Gastroesophageal sphincter (tissue), 4 donors: Measurements from ENCODE around the gene IQGAP2. TPM values are rescaled to one million over a fixed set of nuclear protein-coding genes. Genes with fewer than 3 reads are reported as not detected.

Experiments used
- ATAC-seq: fragments of 150-250 bp; one replicate; pipeline ENCODE4 v1.9.1; 2016; ENCODE audit warnings: mild to moderate bottlenecking, moderate library complexity
- H3K27ac ChIP-seq, 4 donors: fragments of 200-600 bp; sonication (generic) in 3 of 4; 1 replicate in 3 of 4; 2 replicates in 1 of 4; pipeline ENCODE4 v1.5.1; 2016 to 2019
- H3K27me3 ChIP-seq: fragments of 200-600 bp; sonication (generic); one replicate; pipeline ENCODE4 v1.5.1; 2019
- H3K36me3 ChIP-seq, 2 donors: fragments of 200-600 bp; sonication (generic); one replicate each; pipeline ENCODE4 v1.5.1; 2019; ENCODE audit warnings: control low read depth in 1 of 2
- H3K4me1 ChIP-seq, 3 donors: fragments of 200-600 bp; sonication (generic); 1 replicate in 2 of 3; 2 replicates in 1 of 3; pipeline ENCODE4 v1.5.1; 2016 to 2019; ENCODE audit warnings: control low read depth in 2 of 3
- H3K4me3 ChIP-seq, 2 donors: fragments of 200-600 bp; sonication (generic); one replicate each; pipeline ENCODE4 v1.5.1; 2019; ENCODE audit warnings: mild to moderate bottlenecking in 1 of 2, moderate library complexity in 1 of 2
- H3K9me3 ChIP-seq, 3 donors: fragments of 200-600 bp; sonication (generic); one replicate each; pipeline ENCODE4 v1.5.1; 2017 to 2019; ENCODE audit warnings: control low read depth in 2 of 3
- EP300 ChIP-seq: sonication (generic); formaldehyde crosslinking; IDR thresholded peaks from one replicate; pipeline ENCODE4 v1.6.1; 2017; ENCODE audit warnings: antibody characterized with exemption, mild to moderate bottlenecking
- POLR2A ChIP-seq, 2 donors: fragments of 450-650 bp; IDR thresholded peaks; one replicate each; pipeline ENCODE4 v1.6.1; 2017; ENCODE audit warnings: antibody characterized with exemption in 2 of 2, mild to moderate bottlenecking in 2 of 2, moderate library complexity in 1 of 2
- POLR2AphosphoS5 ChIP-seq: sonication (generic); formaldehyde crosslinking; IDR thresholded peaks from one replicate; pipeline ENCODE4 v1.6.1; 2017; ENCODE audit warnings: antibody characterized with exemption
- WGBS, 2 donors: methylation state at CpG; one replicate each; pipeline ENCODE4 v1.1.5; 2018; ENCODE audit warnings: low coverage in 1 of 2; 5-methylcytosine and 5-hydroxymethylcytosine counted together
- total RNA-seq, 4 donors: library from RNA; depleted of rRNA; stranded (reverse); fragments of >200 nt; gene quantifications; one replicate each; pipeline ENCODE4 v1.1.0, GENCODE V29; 2016
- TF ChIP-seq, protein P1 (sequence below), 4 experiments: fragments of 200-600 bp in 2 of 4; fragments of 450-650 bp in 2 of 4; sonication (generic) in 1 of 4; IDR thresholded peaks; one replicate each; pipeline ENCODE4 v1.5.1; 2017 to 2019; ENCODE audit warnings: antibody characterized with exemption in 4 of 4, mild to moderate bottlenecking in 2 of 4, moderate library complexity in 2 of 4

IQGAP2 gene
- total RNA-seq, 4 donors from 2014 or later = 15.7 to 34.4 (median 25.8) TPM

DNA sequence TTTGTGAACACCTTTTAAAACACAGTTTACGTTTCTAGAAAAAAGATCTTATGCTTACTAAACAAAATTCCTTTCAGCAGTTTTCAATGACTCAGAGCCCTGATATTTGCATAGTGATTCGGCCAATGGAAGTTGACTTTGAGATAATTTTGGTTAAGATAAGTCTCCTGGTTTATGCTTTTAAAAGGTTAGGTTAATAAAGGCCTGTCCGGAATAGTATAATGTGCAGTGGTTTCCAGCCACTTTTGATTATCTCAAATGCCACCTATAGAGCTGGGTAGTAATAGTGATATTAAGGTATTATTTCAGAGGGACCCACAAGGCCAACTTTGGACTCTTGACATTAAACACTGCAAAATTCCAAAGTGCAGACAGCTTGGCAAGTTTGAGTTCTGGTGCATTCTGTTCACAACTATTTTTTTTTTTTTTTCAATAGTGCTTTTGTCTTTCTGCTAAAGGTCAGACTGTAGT lies 134.0 kb downstream of the IQGAP2 start:
- no peak for TF ChIP-seq POLR2AphosphoS5
- no peak for TF ChIP-seq POLR2A (IDR thresholded peaks at IDR 0.05)
- TF ChIP-seq EP300 = no peak
- TF ChIP-seq, protein P1, sequence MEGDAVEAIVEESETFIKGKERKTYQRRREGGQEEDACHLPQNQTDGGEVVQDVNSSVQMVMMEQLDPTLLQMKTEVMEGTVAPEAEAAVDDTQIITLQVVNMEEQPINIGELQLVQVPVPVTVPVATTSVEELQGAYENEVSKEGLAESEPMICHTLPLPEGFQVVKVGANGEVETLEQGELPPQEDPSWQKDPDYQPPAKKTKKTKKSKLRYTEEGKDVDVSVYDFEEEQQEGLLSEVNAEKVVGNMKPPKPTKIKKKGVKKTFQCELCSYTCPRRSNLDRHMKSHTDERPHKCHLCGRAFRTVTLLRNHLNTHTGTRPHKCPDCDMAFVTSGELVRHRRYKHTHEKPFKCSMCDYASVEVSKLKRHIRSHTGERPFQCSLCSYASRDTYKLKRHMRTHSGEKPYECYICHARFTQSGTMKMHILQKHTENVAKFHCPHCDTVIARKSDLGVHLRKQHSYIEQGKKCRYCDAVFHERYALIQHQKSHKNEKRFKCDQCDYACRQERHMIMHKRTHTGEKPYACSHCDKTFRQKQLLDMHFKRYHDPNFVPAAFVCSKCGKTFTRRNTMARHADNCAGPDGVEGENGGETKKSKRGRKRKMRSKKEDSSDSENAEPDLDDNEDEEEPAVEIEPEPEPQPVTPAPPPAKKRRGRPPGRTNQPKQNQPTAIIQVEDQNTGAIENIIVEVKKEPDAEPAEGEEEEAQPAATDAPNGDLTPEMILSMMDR (IDR thresholded peaks at IDR 0.05) = no peak
- 70 to 80% methylated on average over 3 of the region's 3 CpGs for WGBS, 2 donors
- no peak for ATAC-seq

DNA sequence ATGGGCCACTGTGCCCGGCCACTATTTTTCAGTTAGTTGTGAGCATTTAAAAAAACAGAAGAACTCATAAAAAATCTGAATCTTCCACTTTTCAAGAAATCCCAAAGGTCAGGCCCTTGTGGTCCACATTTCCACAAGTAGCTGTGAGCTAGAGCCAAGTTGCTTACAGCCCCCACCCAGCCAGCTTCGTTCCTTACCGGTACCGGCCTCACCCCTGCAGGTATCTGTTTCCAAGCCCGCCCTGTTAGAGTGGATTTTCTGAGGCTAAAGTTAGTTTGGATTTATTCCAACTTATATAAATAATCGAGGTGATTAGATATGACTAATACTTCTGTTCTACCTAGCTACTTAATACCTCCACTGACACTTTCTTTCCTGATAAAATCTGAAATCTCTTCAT lies 139.2 kb downstream of the IQGAP2 start:
- ATAC-seq = no peak
- Histone ChIP-seq H3K4me1 (peaks cover 0 to 11% (median 0%) of the 10 kb centered on the region in 3 donors), H3K4me3 (no peak overlapping the region), H3K27ac (no peak overlapping the region), H3K9me3 (no peaks in the 10 kb centered on the region), H3K36me3 (no peaks in the 10 kb centered on the region), H3K27me3 (no peaks in the 10 kb centered on the region)
- WGBS, 2 donors = 78 to 86% methylated on average over 5 to 6 of the region's 6 CpGs
- TF ChIP-seq, protein P1 (IDR thresholded peaks at IDR 0.05) = no peak
- TF ChIP-seq POLR2A (IDR thresholded peaks at IDR 0.05) (no peak), EP300 (no peak), POLR2AphosphoS5 (no peak)

More for the DNA sequence above, 134.0 kb downstream of the IQGAP2 start:
- Histone ChIP-seq H3K9me3 (no peaks in the 10 kb centered on the region), H3K27me3 (no peaks in the 10 kb centered on the region), H3K36me3 (no peaks in the 10 kb centered on the region), H3K4me1 (no peaks in the 10 kb centered on the region), H3K27ac (no peak overlapping the region), H3K4me3 (no peak overlapping the region)

DNA sequence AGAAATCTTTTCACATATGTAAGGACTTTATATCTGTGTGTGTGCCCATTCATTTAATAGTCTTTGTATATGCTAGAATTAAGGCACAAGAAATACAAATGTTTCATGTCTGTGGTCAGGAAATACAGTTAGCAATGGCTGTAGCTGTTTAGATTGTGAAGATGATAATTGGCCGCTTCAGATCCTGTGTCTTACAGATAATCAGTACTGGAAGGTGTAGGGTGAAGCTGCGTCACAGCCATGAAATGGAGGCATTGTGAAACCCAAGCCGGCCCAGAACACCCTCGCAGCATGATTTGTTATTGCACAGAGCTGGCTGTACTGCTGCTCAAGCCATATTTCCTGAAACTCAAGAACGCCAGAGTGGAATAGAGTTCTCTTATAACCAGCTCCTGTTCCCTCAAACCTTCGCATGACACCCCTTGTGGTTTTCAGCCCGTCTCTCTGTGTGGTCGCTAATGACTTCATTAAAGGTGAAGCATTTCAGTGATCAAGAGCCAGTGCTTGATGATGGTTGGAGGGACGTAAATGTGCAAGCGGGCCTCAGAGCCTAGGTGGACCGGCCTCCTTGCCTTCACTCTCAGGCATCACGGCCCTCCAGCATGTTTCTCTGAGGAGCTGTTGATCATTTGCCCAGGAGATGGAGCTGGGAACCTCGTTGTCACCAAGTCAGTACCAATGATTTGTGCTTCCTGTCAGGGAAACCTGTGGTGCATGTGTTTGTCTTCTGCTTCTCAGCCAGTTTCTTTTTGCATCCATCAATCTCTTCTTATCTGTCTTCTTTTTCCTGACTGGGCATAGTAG lies 140.0 kb downstream of the IQGAP2 start:
- ATAC-seq = peak; percentile 49
- TF ChIP-seq POLR2AphosphoS5 = no peak
- TF ChIP-seq, protein P1 (IDR thresholded peaks at IDR 0.05) = no peak
- WGBS, 2 donors = 64 to 75% methylated on average over 4 to 5 of the region's 13 CpGs
- Histone ChIP-seq H3K4me3 (no peak overlapping the region), H3K36me3 (no peaks in the 10 kb centered on the region), H3K4me1 (peaks cover 0 to 13% (median 0%) of the 10 kb centered on the region in 3 donors), H3K27me3 (no peaks in the 10 kb centered on the region), H3K9me3 (no peaks in the 10 kb centered on the region), H3K27ac (peak overlapping the region in 3 of 4 donors; percentile 33 to 54 (median 45))

DNA sequence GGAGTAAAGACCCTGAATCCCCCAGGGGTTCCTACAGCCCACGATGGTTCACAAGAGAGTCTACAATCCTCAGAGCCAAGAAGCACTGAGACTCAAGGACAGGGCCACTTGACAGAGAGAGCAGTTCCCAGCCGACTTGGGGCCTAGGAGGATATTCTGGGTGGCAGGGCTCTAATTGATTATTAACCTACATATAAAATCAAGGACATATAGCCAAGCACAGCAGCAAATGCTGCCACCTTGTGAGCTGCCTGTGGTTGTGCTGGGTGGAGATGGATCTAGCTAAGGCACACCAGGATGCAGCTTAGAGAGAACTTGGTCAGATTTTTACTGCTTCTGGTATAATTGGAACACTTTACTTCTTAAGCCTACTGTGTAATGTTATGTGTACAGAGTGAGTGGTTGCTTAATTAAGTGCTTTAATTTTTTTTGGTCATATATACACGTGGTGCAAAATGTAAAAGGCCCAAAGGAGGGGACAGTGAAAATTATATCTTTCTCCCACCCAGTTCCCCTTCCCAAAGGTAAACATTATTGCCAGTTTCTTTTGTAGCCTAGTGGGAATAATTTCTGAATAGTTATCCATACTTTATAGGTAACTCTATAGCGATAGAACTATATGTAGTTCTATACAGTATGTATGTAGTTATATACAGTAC lies 141.3 kb downstream of the IQGAP2 start:
- Histone ChIP-seq H3K4me3 (no peak overlapping the region), H3K9me3 (no peaks in the 10 kb centered on the region), H3K27ac (peak overlapping the region in 1 of 4 donors; percentile 45), H3K27me3 (no peaks in the 10 kb centered on the region), H3K4me1 (peaks cover 0 to 13% (median 0%) of the 10 kb centered on the region in 3 donors), H3K36me3 (no peaks in the 10 kb centered on the region)
- TF ChIP-seq, protein P1 (IDR thresholded peaks at IDR 0.05) = peak in 1 of 4 experiments; percentile 35
- no peak for TF ChIP-seq POLR2AphosphoS5
- TF ChIP-seq POLR2A (IDR thresholded peaks at IDR 0.05) = no peak
- no peak for TF ChIP-seq EP300
- ATAC-seq = no peak
- 42 to 63% methylated on average over 2 to 3 of the region's 4 CpGs for WGBS, 2 donors
